Fibroblast of skin of abdomen (primary cell): Measurements from ENCODE around the gene C12orf75.
"Not testable (repeated sequence)": the region's sequence is repeated elsewhere in the genome, so short reads cannot be mapped to it uniquely, and the experiment has no call there.

ENCODE experiments used
- DNase-seq: peaks from one replicate; pipeline ENCODE4 v3.0.0-alpha.2; 2013

The C12orf75 gene

DNA sequence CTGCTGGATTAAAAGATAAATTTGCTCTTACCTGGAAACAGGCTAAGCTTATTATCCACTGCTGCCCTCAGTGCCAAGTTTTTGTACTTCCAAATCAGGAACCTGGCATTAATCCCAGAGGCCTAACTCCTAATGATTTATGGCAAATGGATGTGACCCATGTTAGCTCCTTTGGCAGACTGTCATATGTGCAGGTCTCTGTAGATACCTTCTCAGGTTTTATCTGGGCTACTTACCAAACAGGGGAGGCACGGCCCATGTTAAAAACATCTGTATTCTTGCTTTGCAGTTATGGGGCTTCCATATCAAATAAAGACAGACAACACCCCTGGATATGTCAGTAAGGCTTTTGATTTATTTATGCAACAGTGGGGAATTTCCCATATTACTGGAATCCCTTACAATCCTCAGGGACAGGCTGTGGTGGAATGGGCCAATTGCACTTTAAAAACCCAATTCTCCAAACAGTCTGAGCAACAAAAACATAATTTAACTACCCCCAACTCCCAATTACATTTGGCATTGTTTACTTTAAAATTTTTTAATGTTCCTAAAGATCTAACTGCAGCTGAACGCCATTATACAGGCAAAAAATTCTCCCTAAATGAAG, 19.9 kb upstream of the C12orf75 start:
- DNase-seq: peak; percentile 6

DNA sequence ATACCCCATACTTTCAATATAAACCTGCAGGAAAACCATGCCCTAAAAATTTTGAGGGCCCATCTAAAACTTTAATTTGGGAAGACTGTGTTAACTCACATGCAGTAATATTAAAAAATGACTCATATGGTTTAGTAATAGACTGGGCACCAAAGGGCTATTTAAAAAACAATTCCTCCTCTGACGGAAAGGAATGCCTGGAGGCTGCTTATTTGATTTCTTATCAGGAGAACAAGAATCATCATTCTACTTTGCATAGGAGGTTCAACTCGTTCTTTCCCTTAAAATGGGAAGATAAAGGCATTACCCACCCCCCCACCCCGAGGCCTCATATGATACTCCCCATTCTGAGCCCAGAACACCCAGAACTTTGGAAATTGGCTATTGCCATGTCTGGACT, 18.6 kb upstream of the C12orf75 start:
- not testable (repeated sequence) for DNase-seq

DNA sequence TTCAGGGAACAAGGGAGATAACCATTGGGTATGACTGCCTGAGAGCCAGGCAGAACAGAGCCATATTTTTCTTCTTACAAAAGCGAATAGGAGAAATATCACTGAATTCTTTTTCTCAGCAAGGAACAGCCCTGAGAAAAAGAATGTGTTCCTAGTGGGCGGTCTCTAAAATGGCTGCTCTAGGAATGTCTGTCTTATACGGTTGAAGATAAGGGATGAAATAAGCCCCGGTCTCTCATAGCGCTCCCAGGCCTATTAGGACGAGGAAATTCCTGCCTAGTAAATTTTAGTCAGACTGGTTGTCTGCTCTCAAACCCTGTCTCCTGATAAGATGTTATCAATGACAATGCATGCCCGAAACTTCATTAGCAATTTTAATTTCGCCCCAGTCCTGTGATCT, 16.7 kb upstream of the C12orf75 start:
- DNase-seq: not testable (repeated sequence)

DNA sequence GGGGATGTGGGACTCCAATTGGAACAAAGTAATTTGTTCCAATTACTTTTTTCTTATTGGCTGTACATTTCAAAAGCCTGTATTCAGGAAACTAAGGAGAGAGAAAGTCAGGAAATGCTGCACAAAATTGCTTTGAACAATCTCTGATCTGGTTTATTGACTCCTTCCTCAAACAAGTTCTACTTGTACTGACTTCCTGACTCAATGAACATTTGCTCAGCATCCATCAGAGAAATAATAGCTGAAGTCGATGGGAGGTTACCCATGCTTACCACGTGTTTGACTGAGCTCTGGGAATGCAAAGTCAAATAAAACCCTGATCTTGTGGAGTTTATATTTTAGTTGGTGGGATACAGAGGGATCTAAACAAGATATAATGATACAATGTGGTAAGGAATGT, 15.4 kb upstream of the C12orf75 start:
- DNase-seq: no peak

DNA sequence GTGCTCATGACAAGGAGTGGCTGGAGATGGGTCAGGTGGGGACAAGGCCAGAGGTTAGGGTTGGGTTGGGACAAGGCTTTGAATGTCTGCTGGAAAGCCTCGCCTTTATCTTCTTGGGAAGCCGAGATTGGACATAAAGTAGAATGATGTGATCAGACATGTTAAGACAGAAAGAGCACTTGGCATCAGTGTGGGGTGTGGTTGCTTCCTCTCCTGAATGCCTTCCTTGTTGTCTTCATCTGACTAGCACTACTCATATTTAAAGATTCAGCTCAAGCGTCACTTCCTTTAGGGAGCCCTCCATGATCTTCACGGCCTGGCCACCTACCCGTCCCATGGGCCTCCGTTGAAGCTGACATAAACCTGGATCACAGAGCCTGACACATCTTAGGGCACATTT, 14.8 kb upstream of the C12orf75 start:
- DNase-seq: no peak

DNA sequence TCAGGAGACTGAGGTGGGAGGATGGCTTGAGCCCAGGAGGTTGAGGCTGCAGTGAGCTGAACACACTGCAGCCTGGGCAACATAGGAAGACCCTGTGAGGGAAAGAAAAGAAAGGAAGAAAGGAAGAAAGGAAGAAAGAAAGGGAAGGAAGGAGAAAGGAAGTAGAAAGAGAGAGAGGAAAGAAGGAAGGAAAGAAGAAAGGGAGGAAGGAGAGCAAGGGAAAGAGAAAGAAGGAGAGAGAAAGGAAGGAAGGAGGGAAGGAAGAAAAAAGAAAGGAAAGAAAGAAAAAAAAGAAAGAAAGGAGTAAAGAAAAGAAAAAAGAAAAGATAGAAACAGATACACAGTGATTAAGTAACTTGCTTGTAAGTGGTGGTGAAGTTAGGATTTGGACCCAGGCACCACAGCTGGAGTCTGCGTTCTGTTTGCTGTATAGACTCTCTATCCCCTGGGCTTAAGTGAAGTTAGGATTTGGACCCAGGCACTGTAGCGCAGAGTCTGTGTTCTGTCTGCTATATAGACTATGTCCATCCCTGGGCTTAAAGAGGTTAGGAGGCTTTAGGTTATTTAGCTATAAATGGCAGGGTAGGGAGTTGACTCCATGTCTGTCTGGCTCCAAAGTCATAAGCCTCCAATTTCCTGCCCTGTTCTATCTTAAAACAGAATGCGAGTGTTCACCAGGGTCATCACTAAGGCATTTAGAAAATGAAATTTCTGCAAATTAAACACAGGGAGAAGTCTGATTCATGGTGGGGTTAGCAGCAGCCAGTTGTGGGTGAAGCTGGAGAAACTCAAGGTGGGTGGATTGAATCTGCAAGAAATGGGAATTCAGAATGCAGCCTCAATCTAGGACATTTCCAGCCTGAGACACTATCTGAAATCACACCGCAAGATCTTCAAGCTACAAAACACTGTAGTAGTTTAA, 13.3 kb upstream of the C12orf75 start:
- DNase-seq: peak; percentile 90

DNA sequence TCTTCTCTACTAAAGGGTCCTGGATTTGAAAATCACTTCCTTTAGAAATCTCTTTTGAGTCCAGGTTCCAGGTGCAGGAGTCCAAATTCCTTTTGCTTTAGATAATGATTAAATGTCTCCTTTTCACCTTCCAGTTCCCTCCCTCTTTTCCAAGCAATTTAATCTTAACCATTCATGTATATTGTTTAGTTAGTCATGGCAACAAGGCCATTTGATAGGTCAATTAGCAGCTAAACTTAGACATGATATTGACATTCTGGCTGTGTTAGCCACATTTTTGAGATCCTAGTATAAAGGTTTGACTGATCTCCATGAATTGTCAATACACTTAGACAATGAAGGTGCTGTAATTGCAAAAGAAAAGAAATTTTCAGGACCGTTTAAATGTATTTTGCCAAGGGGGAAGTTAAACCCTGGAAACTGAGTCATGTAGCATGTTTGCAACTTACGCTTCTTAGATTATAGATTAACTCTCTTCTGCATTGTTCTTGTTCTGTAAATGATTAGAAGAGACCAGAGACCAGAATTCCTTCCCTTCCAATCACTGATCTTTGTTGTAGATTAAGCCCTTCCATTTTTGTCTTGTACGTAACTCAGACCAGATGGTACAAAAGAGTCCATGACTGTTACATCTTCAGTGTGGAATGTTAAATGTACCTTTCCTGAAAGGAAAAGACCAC, 12.4 kb upstream of the C12orf75 start:
- peak; percentile 88 for DNase-seq

DNA sequence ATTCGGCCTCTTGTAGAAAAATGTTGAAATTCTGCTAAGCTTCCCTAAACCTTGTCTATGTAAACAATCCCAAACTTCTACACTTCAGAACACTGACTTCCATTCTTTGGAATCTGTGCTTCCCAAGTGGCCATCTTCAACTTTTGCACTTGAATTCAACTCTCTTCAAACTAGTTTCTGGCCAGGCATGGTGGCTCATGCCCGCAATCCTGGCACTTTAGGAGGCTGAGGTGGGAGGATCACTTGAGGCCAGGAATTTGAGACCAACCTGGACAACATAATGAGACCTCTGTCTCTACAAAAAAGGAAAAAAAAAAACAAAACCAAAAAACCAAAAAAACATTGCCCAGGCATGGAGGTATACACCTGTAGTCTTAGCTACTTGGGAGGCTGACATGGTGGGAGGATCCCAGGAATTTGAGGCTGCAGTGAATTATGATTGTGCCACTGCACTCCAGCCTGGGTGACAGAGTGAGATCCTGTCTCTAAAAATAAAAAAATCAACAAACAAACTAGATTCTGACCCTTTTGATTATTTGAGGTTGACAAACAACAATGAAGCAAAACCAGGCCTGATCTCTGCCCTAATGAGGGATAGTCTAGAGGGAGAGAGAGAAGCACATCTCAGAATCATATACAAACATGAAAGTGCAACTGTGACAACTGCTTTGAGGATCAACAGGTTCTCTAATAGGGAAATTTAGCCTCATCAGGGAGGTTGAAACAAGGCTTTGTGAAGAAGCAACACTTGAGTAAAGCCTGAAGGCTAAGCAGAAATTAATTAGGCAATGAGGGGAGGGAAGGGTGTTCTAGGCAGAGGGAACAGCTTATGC, 11.6 kb upstream of the C12orf75 start:
- DNase-seq: no peak

DNA sequence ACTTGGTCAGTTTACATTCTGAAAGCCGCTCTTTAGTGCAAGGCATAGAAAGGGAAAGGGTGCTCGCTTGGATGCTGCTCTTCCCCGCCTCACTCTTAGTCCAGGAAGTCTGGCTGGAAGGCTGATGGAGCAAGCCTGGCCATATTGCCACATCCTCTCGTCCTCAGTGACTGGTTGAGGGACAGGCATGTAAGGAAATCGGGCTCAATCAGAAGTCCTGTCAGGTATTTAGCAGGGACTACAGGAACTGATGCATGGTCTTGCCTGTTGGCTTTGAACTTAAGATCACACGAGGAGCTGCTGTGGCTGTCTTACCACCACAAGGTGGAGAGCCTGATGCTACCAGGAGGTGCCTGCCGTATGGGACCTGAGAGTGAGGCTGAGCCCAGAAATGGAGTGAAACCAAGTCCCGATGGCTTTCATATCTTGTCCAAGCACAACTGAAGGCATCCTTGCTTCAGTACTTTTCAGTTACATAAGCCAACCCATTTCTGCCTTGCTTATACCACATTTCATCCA, 10.7 kb upstream of the C12orf75 start:
- DNase-seq: no peak

DNA sequence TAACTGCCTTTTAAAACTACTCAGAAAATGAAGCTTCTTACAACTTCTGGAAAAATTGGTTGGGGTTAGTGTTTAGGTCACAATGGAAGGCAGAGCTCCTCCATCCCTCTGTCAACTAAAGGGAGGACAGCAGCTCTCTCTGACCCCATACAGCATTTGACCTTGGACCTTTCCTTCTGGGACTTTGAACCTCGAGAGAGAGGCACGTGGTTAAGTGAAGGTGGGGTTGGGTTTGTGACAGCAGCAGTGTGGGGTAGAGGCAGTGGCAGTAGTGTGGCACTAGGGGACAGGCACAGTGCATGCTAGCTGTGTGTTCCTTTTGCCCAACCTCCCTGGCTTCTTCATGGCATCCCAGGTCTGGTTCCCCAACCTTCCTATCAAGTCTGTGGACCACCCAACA, 9.4 kb upstream of the C12orf75 start:
- no peak for DNase-seq

DNA sequence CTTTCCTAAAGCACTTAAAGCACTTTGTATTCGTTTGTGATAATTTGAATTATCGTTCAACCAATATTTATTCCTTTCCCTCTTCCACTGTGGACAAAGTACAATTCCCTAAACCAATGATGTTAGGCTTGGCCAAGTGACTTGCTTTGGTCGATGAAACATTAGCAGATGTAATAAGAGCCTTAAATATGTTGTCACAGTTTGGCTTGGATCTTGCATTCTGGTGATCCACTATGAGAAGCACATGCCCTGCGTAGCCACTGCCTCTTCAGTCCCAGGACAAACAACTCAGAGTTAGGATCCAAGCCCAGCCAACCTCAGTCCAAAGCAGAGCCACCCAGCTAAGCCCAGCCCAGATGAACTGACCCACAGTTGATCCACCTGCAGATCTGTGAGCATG, 8.4 kb upstream of the C12orf75 start:
- DNase-seq: peak; percentile 55

DNA sequence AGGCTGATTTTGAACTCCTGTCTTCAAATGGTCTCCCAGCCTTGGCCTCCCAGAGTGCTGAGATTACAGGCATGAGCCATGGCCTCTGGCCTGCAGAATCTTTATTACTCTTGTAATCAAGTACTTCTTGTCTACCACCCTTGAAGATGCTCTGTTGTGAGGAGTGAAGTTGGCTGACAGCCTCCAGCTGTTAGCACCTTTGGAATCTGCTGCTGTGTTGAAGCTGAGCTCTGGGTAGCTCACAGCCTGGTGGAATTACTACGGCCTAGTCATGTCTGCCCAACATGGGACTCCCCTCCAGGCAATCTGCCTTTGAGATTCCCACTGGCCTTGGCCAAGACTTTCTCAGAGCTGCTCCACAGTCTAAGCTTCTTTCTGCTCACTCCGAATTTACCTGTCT, 5.8 kb upstream of the C12orf75 start:
- no peak for DNase-seq

DNA sequence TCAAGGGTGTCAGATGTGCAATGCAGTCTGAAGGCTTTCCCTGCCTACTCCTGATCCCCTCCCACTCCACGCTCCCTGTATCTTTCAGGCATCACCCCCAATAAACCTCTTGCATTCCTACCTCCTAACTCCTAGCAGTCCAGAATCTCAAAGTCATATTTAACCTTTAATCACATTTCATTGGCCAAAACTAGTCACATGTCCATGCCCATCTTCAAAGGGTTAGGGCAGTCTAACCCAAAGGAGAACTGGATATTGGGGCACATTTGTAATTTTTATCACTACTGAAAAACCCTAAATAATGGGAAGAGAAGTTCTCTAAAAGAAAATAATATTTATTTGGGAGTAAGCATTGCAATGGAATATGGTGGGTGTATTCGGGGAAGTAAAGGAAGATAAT, 5.4 kb upstream of the C12orf75 start:
- no peak for DNase-seq

DNA sequence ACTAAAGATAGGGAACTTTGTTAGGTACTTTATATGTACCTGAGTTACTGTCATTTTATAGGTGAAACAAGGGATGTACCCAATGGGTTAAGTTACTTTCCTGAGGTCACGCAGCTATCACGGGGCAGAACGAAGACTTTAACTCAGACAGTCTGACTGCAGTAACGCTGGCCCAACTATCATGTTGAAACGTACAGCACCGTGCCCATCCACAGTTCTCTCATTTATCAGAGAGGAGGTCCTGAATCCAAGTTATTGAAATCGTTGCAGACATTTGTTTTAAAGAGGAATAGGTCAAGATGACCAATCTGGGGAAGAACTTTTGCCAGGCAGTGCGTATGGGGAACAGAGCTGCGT, 587 bp upstream of the C12orf75 start:
- no peak for DNase-seq

DNA sequence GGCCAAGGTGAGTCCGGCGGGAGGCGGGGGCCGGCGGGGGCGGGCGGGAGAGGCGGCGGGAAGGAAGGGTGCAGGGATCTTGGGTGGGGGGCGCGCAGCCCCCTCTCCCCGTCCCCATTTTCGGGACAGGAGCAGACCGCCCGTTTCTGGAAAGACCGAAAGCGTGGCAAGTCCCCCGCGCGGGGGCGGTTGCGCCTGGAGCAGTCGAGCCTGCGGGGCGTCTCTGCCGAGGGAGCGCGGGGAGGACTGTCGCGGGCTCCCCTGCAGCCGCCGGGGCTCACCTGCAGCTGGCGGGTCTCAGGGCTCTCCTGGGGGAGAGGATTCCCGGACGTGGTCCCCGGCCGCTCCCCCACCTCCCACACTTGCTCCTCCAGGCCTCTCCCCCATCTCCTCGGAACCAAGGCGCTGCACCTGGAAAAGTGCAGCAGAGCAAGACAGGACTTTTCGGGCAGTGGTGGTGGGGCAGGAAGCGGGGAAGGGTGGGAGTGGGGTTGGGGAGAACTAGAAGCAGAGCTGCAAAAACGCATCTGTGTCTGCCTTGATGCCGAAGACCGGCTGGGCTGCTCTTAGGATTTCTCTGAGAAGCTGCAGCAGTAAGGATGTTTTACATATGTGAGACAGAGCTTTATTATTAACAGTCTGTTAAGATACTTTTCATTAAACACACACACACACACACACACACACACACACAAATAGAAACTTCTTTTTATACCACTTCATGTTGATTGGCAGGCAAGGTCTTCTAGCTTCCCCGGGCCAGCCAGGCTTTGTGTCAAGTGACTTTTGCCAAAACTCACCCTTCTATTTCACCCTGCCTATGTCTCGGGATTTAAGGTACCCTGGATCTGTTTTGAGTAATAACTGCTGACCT, 677 bp downstream of the C12orf75 start:
- DNase-seq: peak; percentile 24

DNA sequence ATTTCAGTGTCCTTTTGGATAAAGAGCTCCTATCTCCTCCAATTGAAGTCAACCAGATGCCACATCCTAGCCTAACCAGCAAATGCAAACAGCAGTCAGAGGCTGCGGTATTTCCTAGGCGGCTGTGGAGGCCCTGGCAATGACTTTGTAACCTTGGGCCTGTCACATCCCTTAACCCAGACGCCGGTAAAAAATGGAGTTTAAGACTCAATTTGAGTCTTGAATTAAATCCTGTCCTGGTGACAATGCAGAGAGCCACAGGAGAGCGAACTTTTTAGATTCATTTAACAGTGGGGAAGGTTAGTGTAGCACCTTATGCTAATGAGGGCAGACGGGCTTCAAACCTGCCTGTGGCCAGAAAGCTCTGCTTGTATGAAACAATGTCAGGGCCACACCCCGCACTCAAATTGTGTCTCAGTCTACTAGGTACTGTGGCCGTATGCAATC, 1.3 kb downstream of the C12orf75 start:
- peak; percentile 12 for DNase-seq

DNA sequence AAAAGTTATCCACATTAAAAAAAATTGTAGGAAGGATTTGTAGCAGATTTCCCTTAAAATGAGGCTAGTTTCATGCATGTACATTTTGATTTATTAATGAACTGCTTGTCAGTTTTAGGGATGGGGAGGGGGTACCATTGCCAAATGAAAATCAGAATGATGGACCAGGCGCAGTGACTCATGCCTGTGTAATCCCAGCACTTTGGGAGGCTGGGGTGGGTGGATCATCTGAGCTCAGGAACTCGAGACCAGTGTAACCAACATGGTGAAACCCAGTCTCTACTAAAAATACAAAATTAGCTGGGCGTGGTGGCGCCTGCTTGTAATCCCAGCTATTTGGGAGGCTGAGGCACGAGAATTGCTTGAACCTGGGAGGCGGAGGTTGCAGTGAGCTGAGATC, 1.8 kb downstream of the C12orf75 start:
- peak; percentile 69 for DNase-seq

DNA sequence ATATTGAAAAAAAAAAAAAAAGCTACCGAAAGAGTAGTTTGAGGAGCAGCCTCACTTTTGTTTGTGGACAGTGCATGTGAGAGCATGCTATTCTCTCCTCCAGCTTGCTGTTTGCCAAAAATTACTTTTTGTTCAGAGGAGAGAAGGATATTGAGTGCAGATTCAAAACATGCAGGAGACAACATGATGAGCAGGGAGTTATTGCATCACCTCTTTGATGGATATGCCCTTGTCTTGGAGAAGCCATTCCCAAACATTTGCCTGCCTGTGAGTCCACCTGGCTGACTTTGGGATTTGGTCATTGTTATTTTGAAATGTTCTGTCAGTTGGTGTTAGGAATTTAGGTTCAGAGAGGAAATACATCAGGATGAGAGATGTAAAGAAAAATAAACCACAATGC, 2.4 kb downstream of the C12orf75 start:
- DNase-seq: peak; percentile 24

DNA sequence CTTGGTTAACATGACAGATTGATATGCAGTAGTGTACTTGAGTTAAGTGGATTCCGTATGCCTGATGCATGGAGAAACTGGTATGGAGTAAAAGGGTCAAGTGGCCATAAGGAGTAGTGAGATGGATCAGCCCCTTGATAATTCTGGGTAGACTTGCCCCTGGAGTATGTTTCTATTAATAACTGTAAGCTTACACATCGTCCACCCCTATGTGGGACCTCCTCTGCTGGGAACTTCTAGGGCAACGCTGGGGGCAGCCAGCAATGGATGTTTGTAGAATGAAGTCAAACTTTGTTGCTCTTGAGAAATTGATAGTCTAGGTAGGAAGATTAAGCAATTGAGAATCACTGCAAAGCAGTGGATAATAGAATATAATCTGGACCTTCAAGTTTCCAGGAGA, 3.5 kb downstream of the C12orf75 start:
- DNase-seq: peak; percentile 81

DNA sequence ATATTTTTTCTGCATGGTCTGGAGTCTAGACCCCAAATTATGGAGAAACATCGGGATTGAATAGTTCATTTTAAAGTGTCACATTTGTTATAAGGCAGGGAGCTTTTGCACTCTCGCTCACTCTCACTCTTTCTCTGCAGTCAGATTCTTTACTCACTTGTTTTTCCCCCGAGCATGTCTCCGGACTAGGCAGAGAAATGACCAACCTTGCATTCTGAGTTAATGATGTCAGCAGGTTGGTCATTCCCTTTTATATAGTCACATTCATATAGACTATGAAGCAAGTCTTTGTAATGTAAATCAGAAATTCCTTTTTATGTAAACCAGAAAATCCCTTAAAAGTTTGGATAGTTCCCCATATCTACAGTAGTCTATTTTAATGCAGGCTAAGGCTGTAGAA, 4.1 kb downstream of the C12orf75 start:
- DNase-seq: peak; percentile 87

DNA sequence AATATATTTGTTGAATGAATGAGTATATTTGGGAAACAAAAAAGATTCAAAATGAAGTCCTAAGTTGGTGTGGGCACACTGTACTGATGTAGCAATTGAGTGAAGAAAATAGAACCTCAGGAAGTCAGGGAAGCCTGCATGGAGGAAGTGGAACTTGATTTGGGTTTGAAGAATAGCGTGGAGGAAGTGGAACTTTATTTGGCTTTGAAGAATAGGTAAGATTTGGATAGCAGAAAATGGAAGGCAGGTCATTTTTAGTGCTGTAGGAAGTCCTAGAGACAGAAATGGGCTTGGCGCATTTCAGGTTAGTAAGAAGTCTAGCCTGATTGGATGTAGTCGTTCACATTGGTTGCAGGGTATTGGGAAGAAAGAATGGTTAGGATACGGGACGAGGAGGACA, 5.4 kb downstream of the C12orf75 start:
- no peak for DNase-seq
